ENCODE data around the gene MYPN.

MYPN gene

GRCh38 chr10:68223535-68224165, 114.4 kb downstream of the MYPN start (continued):
- TF ChIP-seq ZNF513 (tag by site-specific recombination; IDR thresholded peaks at IDR 0.05) (no peak), ZNF140 (tag by site-specific recombination; IDR thresholded peaks at IDR 0.05) (no peak), SP3 (tag by site-specific recombination; IDR thresholded peaks at IDR 0.05) (no peak), IKZF3 (tag by site-specific recombination; IDR thresholded peaks at IDR 0.05) (no peak)

GRCh38 chr10:68224810-68225209, 115.5 kb downstream of the MYPN start:
- Histone ChIP-seq H3K4me1 (ENCODE audit: control insufficient read depth, insufficient read depth, low read length) (no peaks in the 10 kb centered on the region), H3K9me3 (ENCODE audit: control insufficient read depth, insufficient read depth, low read depth, low read length) (no peaks in the 10 kb centered on the region), H3K27ac (ENCODE audit: extremely low read depth, low read depth, low read length) (no peak overlapping the region), H3K36me3 (ENCODE audit: control insufficient read depth in 2 of 2, insufficient read depth in 1 of 2, low read length in 2 of 2) (no peaks in the 10 kb centered on the region), H3K4me3 (ENCODE audit: low read depth, low read length) (no peak overlapping the region)
- POLR2A ChIA-PET: interaction anchor here (0.6 kb wide), 1 partner anchor 255 kb away, joined by 3 read pairs; no protein-coding TSS in a partner anchor
- no peak for TF ChIP-seq TRIM28 (IDR thresholded peaks at IDR 0.05; ENCODE audit: borderline replicate concordance, low read length)
- TF ChIP-seq ZNF518A (tag by site-specific recombination; conservative IDR thresholded peaks at IDR 0.05; ENCODE audit: low read depth): no peak
- no peak for TF ChIP-seq ZNF169 (tag by site-specific recombination; IDR thresholded peaks at IDR 0.05)
- TF ChIP-seq ZNF626 (tag by site-specific recombination; IDR thresholded peaks at IDR 0.05): no peak
- no peak for TF ChIP-seq KLF7 (tag by site-specific recombination; IDR thresholded peaks at IDR 0.05; ENCODE audit: borderline replicate concordance)
- TF ChIP-seq ZNF404 (tag by site-specific recombination; IDR thresholded peaks at IDR 0.05): no peak
- TF ChIP-seq ZNF600 (tag by site-specific recombination; IDR thresholded peaks at IDR 0.05): no peak
- TF ChIP-seq ZNF426 (tag by site-specific recombination; IDR thresholded peaks at IDR 0.05): no peak
- no peak for TF ChIP-seq ZNF837 (tag by site-specific recombination; IDR thresholded peaks at IDR 0.05)
- TF ChIP-seq ZNF704 (tag by site-specific recombination; IDR thresholded peaks at IDR 0.05): no peak
- no peak for TF ChIP-seq ZNF549 (tag by site-specific recombination; IDR thresholded peaks at IDR 0.05)
- no peak for TF ChIP-seq ZNF596 (tag by site-specific recombination; IDR thresholded peaks at IDR 0.05)
- no peak for TF ChIP-seq ZXDB (tag by site-specific recombination; IDR thresholded peaks at IDR 0.05)
- no peak for TF ChIP-seq ZNF280D (tag by site-specific recombination; IDR thresholded peaks at IDR 0.05)
- no peak for TF ChIP-seq ZBTB10 (tag by site-specific recombination; IDR thresholded peaks at IDR 0.05)
- CTCF ChIA-PET: interaction anchor here (0.6 to 2.8 kb wide), 3 partner anchors 12 to 77 kb away, joined by 4 to 13 read pairs (median 6); no protein-coding TSS in a partner anchor
